WERI-Rb-1 (cell line): ENCODE results near the gene MKLN1.

Source experiments
- DNase-seq: peaks from one replicate; pipeline ENCODE4 v3.0.0-alpha.2; 2020
- H3K27ac ChIP-seq: fragments of 250-450 bp; sonication (Bioruptor Pico); 2 replicates; pipeline ENCODE4 v1.5.1; 2020; ENCODE audit warnings: mild to moderate bottlenecking, moderate library complexity
- H3K27me3 ChIP-seq: fragments of 250-450 bp; sonication (Bioruptor Pico); 2 replicates; pipeline ENCODE4 v1.5.1; 2021; ENCODE audit warnings: mild to moderate bottlenecking, low read depth, moderate library complexity; ENCODE audit not compliant: insufficient read depth, severe bottlenecking
- H3K36me3 ChIP-seq: fragments of 250-450 bp; sonication (Bioruptor Pico); 2 replicates; pipeline ENCODE4 v1.5.1; 2020; ENCODE audit warnings: mild to moderate bottlenecking, moderate library complexity
- H3K4me3 ChIP-seq: 2 replicates; pipeline ENCODE4 v1.5.1; 2011; ENCODE audit warnings: low read depth, mild to moderate bottlenecking, control low read depth, low read length
- H3K9me3 ChIP-seq: fragments of 250-450 bp; sonication (Bioruptor Pico); 2 replicates; pipeline ENCODE4 v1.5.1; 2021; ENCODE audit warnings: mild to moderate bottlenecking, moderate library complexity; ENCODE audit not compliant: severe bottlenecking
- TF ChIP-seq, protein P1 (sequence below): IDR thresholded peaks from 2 replicates; pipeline ENCODE4 v1.5.1; 2011; ENCODE audit warnings: low read depth, mild to moderate bottlenecking, control low read depth, inconsistent platforms, low read length

MKLN1 gene

DNA sequence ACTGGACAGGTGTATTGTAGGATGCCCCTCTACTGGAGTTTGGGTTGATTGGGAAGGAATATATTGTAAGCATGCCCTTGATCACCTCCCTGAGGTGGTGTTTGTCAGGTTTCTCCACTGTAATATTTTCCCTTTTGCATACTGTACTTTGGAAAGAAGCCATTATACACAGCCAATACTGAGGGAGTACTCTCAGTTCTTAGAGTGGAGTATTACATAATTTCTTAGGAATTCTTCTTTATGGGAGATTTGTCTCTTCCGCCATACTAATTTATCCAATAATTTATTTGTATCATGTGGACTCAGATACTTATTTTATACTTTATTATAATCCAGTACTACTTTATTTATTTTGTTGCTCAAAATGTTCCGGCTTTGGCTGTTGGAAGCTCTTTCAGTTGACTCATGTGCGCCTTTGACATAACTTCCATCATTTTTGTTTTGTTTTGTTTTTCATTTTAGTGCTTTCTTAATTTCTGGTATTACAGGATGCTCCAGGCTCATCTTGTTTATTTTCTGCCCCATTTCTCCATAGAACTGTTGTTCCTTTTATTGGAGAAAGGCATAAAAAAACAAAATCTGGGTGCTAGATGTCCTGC, 29.7 kb downstream of the MKLN1 start:
- no peak for DNase-seq
- H3K36me3 ChIP-seq = no peaks in the 10 kb centered on the region
- H3K4me3 ChIP-seq = no peak overlapping the region
- no peaks in the 10 kb centered on the region for H3K9me3 ChIP-seq
- H3K27me3 ChIP-seq = no peaks in the 10 kb centered on the region
- no peak overlapping the region for H3K27ac ChIP-seq
- TF ChIP-seq, protein P1, sequence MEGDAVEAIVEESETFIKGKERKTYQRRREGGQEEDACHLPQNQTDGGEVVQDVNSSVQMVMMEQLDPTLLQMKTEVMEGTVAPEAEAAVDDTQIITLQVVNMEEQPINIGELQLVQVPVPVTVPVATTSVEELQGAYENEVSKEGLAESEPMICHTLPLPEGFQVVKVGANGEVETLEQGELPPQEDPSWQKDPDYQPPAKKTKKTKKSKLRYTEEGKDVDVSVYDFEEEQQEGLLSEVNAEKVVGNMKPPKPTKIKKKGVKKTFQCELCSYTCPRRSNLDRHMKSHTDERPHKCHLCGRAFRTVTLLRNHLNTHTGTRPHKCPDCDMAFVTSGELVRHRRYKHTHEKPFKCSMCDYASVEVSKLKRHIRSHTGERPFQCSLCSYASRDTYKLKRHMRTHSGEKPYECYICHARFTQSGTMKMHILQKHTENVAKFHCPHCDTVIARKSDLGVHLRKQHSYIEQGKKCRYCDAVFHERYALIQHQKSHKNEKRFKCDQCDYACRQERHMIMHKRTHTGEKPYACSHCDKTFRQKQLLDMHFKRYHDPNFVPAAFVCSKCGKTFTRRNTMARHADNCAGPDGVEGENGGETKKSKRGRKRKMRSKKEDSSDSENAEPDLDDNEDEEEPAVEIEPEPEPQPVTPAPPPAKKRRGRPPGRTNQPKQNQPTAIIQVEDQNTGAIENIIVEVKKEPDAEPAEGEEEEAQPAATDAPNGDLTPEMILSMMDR = no peak

DNA sequence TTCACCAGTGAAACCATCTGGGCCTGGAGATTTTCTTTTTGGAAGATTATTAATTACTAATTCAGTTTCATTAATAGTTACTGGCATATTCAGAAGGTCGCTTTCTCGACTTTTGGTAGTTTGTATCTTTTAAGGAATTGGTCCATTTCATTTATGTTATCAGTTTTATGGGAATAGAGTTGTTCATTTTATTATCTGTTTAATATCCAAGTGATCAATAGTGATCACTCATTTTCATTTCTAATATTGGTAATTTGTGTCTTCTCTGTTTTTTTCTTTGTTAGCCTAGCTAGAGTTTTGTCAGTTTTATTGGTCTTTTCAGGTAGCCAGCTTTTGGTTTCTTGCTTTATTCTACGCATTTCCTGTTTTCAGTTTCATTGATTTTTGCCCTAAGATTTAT, 31.0 kb downstream of the MKLN1 start:
- TF ChIP-seq, protein P1 = no peak
- DNase-seq = no peak
- H3K9me3 ChIP-seq = no peaks in the 10 kb centered on the region
- no peaks in the 10 kb centered on the region for H3K36me3 ChIP-seq
- no peaks in the 10 kb centered on the region for H3K27me3 ChIP-seq
- no peak overlapping the region for H3K4me3 ChIP-seq
- no peak overlapping the region for H3K27ac ChIP-seq

DNA sequence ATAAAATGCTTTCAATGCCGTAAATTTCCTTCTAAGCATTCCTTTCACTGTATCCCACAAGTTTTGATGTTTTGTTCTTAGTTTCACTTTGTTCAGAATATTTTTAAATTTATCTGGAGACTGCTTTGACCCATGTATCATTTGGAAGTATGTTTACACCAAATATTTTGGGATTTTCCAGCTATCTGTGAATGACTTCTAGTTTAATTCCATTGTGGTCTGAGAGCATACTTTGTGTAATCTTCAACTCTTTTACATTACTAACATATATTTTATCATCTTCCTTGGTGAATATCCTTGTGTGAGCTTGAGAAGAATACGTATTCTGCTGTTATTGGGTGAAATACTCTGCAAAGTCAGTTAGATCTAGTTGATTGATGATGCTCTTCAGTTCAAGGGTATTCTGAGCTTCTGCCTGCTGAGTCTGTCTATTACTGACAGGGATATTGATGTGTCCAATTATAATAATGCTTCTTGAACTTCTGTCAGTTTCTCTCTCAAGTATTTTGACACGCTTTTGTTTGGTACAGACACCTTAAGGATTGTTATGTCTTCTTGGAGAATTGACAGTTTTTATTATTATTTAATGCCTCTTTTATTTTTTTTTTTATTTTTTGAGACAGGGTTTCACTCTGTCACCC, 31.6 kb downstream of the MKLN1 start:
- Histone ChIP-seq H3K9me3 (no peaks in the 10 kb centered on the region), H3K4me3 (no peak overlapping the region), H3K27ac (no peak overlapping the region)

DNA sequence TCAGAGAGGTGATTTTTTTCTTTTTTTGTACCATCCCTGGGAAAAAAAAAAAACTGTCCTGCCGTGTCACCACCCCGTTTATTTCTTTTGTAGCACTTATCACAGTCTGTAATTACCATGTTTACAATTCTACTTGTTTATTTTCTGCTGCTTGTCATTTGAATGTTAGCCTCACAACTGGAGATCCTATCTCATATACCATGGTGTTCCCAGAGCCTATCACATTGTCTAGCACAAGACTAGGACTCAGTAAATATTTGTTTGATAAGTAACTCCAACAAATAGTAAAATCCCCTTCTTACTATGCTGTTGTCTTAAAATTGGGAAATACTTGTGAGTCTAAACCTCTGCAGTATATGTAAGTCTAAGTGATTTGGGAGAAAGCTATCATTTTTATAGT, 36.0 kb downstream of the MKLN1 start:
- Histone ChIP-seq H3K36me3 (no peaks in the 10 kb centered on the region), H3K27ac (no peak overlapping the region), H3K4me3 (no peak overlapping the region), H3K27me3 (no peaks in the 10 kb centered on the region), H3K9me3 (no peaks in the 10 kb centered on the region)
- TF ChIP-seq, protein P1 = no peak
- no peak for DNase-seq

More for the DNA sequence above, 31.6 kb downstream of the MKLN1 start:
- Histone ChIP-seq H3K36me3 (no peaks in the 10 kb centered on the region), H3K27me3 (no peaks in the 10 kb centered on the region)
- TF ChIP-seq, protein P1 = no peak
- no peak for DNase-seq

DNA sequence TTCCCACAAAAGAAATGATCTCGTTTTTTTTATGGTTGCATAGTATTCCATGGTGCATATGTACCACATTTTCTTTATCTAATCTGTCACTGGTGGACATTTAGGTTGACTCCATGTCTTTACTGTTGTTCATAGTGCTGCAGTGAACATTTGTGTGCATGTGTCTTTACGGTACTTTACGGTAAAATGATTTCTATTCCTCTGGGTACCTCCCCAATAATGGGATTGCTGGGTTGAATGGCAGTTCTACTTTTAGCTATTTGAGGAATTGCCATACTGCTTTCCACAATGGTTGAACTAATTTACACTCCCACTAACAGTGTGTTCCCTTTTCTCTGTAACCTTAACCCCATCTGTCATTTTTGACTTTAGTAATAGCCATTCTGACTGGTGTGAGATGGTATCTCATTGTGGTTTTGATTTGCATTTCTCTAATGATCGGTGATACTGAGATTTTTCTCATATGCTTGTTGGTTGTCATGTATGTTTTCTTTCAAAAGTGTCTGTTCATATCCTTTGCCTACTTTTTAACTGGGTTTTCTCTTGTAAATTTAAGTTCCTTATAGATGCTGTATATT, 37.2 kb downstream of the MKLN1 start:
- no peaks in the 10 kb centered on the region for H3K36me3 ChIP-seq
- H3K4me3 ChIP-seq = no peak overlapping the region
- DNase-seq = no peak
- TF ChIP-seq, protein P1 = no peak
- no peak overlapping the region for H3K27ac ChIP-seq
- no peaks in the 10 kb centered on the region for H3K9me3 ChIP-seq
- no peaks in the 10 kb centered on the region for H3K27me3 ChIP-seq
